ENCODE data around the gene USP27X. TPM values are rescaled to one million over a fixed set of nuclear protein-coding genes. Genes with fewer than 3 reads are reported as not detected.

The USP27X gene
- total RNA-seq (2022; extraction: Qiagen RNA extraction; ENCODE audit: low read depth) = 3.4 to 5.4 TPM (median 4.5 TPM) in 5 replicates

GRCh38 chrX:49878834-49879655, at the start of gene USP27X:
TSS of gene USP27X (plus strand) at chrX:49879484. CDS start at chrX:49880308, 824 bp downstream.

GRCh38 chrX:49922291-49923241, 43.3 kb downstream of the USP27X start, which contains the start of gene CLCN5:
TSS of gene CLCN5 (plus strand) at chrX:49922596. CDS start at chrX:49925299, 2,703 bp downstream.

Other genes with a start within 250 kb of the USP27X start
- 0.28 to 0.43 TPM in 2 of 5 replicates, not detected in the others for gene PAGE1, start 183.5 kb upstream of the USP27X start, total RNA-seq (2022; extraction: Qiagen RNA extraction; ENCODE audit: low read depth)
- not detected in 5 replicates for gene PAGE4, start 50.2 kb upstream of the USP27X start, total RNA-seq (2022; extraction: Qiagen RNA extraction; ENCODE audit: low read depth)
- 2.1 to 3.9 TPM (median 3.2 TPM) in 5 replicates for gene CLCN5, start 43.1 kb downstream of the USP27X start, total RNA-seq (2022; extraction: Qiagen RNA extraction; ENCODE audit: low read depth)

Measured in A549 treated with DMSO at 1 μM for 4 hours (cell line).